HepG2 (cell line): Measurements from ENCODE around the gene EXPH5. TPM values are rescaled to one million over a fixed set of nuclear protein-coding genes. Genes with fewer than 3 reads are reported as not detected.

Source experiments
- FOXO1 ChIP-seq: sonication (generic); formaldehyde crosslinking; IDR thresholded peaks from 2 replicates; pipeline ENCODE4 v1.4.0; 2020; ENCODE audit warnings: missing genetic modification reagents
- RBM39 ChIP-seq: fragments of 200-400 bp; formaldehyde crosslinking; IDR thresholded peaks from one replicate; pipeline ENCODE4 v1.6.1; 2018; ENCODE audit warnings: antibody characterized with exemption, mild to moderate bottlenecking, low read depth, low read length; ENCODE audit not compliant: poor library complexity, severe bottlenecking
- SMARCE1 ChIP-seq: fragments of 450-650 bp; IDR thresholded peaks from 2 replicates; pipeline ENCODE4 v1.6.1; 2017; ENCODE audit warnings: borderline replicate concordance
- WIZ ChIP-seq: sonication (generic); formaldehyde crosslinking; IDR thresholded peaks from 2 replicates; pipeline ENCODE4 v1.5.1; 2020; ENCODE audit warnings: mild to moderate bottlenecking, missing genetic modification reagents
- XRCC5 ChIP-seq: fragments of 200-400 bp; formaldehyde crosslinking; optimal IDR thresholded peaks from 2 replicates; pipeline ENCODE3; 2017; ENCODE audit warnings: mild to moderate bottlenecking, low read length
- ZEB1 ChIP-seq: IDR thresholded peaks from 2 replicates; pipeline ENCODE4 v1.6.1; 2012; ENCODE audit warnings: mild to moderate bottlenecking, low read depth, inconsistent platforms; ENCODE audit not compliant: insufficient replicate concordance
- ZMAT3 ChIP-seq: sonication (generic); formaldehyde crosslinking; conservative IDR thresholded peaks from 2 replicates; pipeline ENCODE4 v1.7.0; 2021; ENCODE audit warnings: missing genetic modification reagents
- ZNF20 ChIP-seq: sonication (generic); formaldehyde crosslinking; IDR thresholded peaks from 2 replicates; pipeline ENCODE4 v1.4.0; 2020; ENCODE audit warnings: mild to moderate bottlenecking, moderate library complexity, missing genetic modification reagents
- polyA plus RNA-seq, 8 experiments: library from polyadenylated mRNA; depleted of rRNA in 3 of 8; stranded (reverse) in 7 of 8; unstranded in 1 of 8; fragments of >200 nt; fragmentation: Illumina TruSeq in 4 of 8; extraction: Trizol in 4 of 8; gene quantifications; 2 replicates each; pipeline versions ENCODE4 v1.2.1 to v1.2.3, GENCODE V29; 2011 to 2016; ENCODE audit warnings: low read depth in 4 of 8, missing spikeins in 1 of 8, mixed read lengths in 1 of 8; ENCODE audit not compliant: insufficient read depth in 1 of 8
- total RNA-seq, 5 experiments: library from RNA; depleted of rRNA; stranded (reverse); fragments of >200 nt; fragmentation: Illumina TruSeq; extraction: Trizol; gene quantifications; 2 replicates each; pipeline ENCODE4 v1.2.3, GENCODE V29; 2016; ENCODE audit warnings: low read depth in 1 of 5
- TF ChIP-seq, protein P1 (sequence below): sonication (generic); formaldehyde crosslinking; IDR thresholded peaks from 2 replicates; pipeline ENCODE4 v1.8.0; 2022; ENCODE audit warnings: mild to moderate bottlenecking, missing genetic modification reagents, borderline replicate concordance
- TF ChIP-seq, protein P2 (sequence below): IDR thresholded peaks from 2 replicates; pipeline ENCODE4 v1.6.1; 2012; ENCODE audit warnings: low read length, improper control_type of control experiment
- TF ChIP-seq, protein P3 (sequence below): sonication (generic); formaldehyde crosslinking; IDR thresholded peaks from 2 replicates; pipeline ENCODE4 v1.4.0; 2020; ENCODE audit warnings: mild to moderate bottlenecking, missing genetic modification reagents
- TF ChIP-seq, protein P4 (sequence below): IDR thresholded peaks from 2 replicates; pipeline ENCODE4 v1.6.1; 2016; ENCODE audit warnings: low read depth, borderline replicate concordance

Gene EXPH5
- total and polyA plus RNA-seq, 2 of the 13 experiments (the other 11 are each of a cell fraction or from before 2014, with no cell fraction given), result under 0.01 to 0.02 TPM

DNA sequence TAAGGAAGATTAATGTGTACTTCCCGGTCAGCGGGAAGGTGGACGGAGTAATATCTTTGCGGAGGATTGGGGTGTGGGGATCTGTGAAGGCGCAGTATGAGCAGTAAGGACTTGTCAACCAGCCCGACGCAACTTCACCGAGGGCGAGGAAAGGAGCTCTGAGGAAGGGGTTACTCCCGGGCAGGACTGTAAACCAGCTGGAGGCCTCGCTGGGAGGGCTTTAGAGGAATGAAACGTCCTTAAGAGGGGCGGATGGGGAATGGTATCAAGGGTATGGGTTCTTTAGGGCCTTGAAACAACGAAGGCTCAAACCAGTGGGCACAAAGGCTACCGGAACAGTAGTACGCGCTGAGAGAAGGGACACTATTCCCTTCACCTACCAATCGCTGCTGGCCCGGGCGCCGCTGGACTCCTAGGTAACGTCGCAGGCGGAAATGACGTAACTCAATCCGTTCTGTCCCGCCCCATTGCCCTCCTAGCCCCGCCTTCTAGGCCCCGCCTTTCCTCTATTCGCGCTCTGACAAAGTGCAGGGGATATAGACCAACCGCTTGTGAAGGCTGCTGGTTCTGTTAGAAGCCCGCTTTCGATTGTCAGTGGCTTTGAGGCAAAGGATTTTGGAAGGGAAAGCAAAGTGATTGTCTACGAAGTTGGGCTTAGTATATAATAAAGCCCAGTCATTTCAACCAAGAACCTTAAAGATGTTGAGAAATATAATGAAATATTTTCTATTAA lies 126.3 kb downstream of the EXPH5 start, which contains the start of gene C11orf65 (continued):
- TF ChIP-seq, protein P1, sequence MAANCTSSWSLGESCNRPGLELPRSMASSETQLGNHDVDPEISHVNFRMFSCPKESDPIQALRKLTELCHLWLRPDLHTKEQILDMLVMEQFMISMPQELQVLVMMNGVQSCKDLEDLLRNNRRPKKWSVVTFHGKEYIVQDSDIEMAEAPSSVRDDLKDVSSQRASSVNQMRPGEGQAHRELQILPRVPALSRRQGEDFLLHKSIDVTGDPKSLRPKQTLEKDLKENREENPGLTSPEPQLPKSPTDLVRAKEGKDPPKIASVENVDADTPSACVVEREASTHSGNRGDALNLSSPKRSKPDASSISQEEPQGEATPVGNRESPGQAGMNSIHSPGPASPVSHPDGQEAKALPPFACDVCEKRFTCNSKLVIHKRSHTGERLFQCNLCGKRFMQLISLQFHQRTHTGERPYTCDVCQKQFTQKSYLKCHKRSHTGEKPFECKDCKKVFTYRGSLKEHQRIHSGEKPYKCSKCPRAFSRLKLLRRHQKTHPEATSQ, result no peak; the same call in 1 of the 2 replicates
- TF ChIP-seq RBM39, result no peak
- no peak for TF ChIP-seq SMARCE1
- peak; percentile 91 for TF ChIP-seq ZMAT3
- TF ChIP-seq, protein P2, sequence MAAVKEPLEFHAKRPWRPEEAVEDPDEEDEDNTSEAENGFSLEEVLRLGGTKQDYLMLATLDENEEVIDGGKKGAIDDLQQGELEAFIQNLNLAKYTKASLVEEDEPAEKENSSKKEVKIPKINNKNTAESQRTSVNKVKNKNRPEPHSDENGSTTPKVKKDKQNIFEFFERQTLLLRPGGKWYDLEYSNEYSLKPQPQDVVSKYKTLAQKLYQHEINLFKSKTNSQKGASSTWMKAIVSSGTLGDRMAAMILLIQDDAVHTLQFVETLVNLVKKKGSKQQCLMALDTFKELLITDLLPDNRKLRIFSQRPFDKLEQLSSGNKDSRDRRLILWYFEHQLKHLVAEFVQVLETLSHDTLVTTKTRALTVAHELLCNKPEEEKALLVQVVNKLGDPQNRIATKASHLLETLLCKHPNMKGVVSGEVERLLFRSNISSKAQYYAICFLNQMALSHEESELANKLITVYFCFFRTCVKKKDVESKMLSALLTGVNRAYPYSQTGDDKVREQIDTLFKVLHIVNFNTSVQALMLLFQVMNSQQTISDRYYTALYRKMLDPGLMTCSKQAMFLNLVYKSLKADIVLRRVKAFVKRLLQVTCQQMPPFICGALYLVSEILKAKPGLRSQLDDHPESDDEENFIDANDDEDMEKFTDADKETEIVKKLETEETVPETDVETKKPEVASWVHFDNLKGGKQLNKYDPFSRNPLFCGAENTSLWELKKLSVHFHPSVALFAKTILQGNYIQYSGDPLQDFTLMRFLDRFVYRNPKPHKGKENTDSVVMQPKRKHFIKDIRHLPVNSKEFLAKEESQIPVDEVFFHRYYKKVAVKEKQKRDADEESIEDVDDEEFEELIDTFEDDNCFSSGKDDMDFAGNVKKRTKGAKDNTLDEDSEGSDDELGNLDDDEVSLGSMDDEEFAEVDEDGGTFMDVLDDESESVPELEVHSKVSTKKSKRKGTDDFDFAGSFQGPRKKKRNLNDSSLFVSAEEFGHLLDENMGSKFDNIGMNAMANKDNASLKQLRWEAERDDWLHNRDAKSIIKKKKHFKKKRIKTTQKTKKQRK, result no peak
- peak; percentile 14 for TF ChIP-seq XRCC5
- TF ChIP-seq ZNF20 (CRISPR knock-in tag), result no peak
- TF ChIP-seq, protein P3, sequence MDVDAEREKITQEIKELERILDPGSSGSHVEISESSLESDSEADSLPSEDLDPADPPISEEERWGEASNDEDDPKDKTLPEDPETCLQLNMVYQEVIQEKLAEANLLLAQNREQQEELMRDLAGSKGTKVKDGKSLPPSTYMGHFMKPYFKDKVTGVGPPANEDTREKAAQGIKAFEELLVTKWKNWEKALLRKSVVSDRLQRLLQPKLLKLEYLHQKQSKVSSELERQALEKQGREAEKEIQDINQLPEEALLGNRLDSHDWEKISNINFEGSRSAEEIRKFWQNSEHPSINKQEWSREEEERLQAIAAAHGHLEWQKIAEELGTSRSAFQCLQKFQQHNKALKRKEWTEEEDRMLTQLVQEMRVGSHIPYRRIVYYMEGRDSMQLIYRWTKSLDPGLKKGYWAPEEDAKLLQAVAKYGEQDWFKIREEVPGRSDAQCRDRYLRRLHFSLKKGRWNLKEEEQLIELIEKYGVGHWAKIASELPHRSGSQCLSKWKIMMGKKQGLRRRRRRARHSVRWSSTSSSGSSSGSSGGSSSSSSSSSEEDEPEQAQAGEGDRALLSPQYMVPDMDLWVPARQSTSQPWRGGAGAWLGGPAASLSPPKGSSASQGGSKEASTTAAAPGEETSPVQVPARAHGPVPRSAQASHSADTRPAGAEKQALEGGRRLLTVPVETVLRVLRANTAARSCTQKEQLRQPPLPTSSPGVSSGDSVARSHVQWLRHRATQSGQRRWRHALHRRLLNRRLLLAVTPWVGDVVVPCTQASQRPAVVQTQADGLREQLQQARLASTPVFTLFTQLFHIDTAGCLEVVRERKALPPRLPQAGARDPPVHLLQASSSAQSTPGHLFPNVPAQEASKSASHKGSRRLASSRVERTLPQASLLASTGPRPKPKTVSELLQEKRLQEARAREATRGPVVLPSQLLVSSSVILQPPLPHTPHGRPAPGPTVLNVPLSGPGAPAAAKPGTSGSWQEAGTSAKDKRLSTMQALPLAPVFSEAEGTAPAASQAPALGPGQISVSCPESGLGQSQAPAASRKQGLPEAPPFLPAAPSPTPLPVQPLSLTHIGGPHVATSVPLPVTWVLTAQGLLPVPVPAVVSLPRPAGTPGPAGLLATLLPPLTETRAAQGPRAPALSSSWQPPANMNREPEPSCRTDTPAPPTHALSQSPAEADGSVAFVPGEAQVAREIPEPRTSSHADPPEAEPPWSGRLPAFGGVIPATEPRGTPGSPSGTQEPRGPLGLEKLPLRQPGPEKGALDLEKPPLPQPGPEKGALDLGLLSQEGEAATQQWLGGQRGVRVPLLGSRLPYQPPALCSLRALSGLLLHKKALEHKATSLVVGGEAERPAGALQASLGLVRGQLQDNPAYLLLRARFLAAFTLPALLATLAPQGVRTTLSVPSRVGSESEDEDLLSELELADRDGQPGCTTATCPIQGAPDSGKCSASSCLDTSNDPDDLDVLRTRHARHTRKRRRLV (CRISPR knock-in tag), result no peak
- TF ChIP-seq, protein P4, sequence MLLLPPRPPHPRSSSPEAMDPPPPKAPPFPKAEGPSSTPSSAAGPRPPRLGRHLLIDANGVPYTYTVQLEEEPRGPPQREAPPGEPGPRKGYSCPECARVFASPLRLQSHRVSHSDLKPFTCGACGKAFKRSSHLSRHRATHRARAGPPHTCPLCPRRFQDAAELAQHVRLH, result peak; percentile 55; the same call in 1 of the 2 replicates
- no peak; the same call in 1 of the 2 replicates for TF ChIP-seq FOXO1 (CRISPR knock-in tag)
- TF ChIP-seq ZEB1, result no peak
- no peak for TF ChIP-seq WIZ (CRISPR knock-in tag)
